PC-9 (cell line): ENCODE results near the gene ACSL1.

ENCODE experiments used
- EZH2 ChIP-seq: fragments of 200-600 bp; sonication (generic); IDR thresholded peaks from 2 replicates; pipeline ENCODE4 v1.8.0; 2017; ENCODE audit warnings: antibody characterized with exemption, low read depth
- TF ChIP-seq, protein P1 (sequence below): fragments of 200-600 bp; sonication (generic); conservative IDR thresholded peaks from 2 replicates; pipeline ENCODE4 v1.6.1; 2017; ENCODE audit warnings: mixed run types, antibody characterized with exemption, mild to moderate bottlenecking, moderate library complexity

DNA sequence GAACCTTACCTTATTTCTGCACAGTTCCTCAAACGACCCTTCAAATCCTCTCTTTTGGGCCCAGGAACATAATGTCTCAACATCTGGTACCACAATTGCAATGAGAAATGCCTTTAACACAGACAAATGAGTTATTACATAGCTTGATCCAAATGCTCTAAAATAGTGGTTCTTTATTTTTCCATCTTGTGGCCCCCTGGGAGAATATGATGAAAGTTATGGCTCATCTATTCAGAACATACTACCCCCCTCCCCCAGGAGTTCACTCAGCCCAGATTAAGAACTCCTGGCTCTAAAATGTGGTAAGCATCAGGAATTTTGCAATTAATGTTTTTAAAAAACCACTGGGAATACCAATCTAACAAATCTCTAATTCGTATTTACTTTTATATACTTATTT lies 68.0 kb downstream of the ACSL1 start:
- TF ChIP-seq, protein P1, sequence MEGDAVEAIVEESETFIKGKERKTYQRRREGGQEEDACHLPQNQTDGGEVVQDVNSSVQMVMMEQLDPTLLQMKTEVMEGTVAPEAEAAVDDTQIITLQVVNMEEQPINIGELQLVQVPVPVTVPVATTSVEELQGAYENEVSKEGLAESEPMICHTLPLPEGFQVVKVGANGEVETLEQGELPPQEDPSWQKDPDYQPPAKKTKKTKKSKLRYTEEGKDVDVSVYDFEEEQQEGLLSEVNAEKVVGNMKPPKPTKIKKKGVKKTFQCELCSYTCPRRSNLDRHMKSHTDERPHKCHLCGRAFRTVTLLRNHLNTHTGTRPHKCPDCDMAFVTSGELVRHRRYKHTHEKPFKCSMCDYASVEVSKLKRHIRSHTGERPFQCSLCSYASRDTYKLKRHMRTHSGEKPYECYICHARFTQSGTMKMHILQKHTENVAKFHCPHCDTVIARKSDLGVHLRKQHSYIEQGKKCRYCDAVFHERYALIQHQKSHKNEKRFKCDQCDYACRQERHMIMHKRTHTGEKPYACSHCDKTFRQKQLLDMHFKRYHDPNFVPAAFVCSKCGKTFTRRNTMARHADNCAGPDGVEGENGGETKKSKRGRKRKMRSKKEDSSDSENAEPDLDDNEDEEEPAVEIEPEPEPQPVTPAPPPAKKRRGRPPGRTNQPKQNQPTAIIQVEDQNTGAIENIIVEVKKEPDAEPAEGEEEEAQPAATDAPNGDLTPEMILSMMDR, result no peak
- TF ChIP-seq EZH2, result no peak
